OCI-M2 (cell line): ENCODE data around the gene RAB3C.

Experiments used
- DNase-seq: peaks from one replicate; lab custom pipeline; 2025; ENCODE audit not compliant: unreplicated experiment; lab: John Stamatoyannopoulos, UW

The RAB3C gene

GRCh38 chr5:58765058-58765457 is 182.2 kb downstream of the RAB3C start:
- DNase-seq = no peak

GRCh38 chr5:58767104-58767503 is 184.2 kb downstream of the RAB3C start:
- no peak for DNase-seq

- DNase-seq = no peak
Observed at GRCh38 chr5:58770136-58770535, 187.3 kb downstream of the RAB3C start.

GRCh38 chr5:58771796-58772195 is 188.9 kb downstream of the RAB3C start:
- DNase-seq = no peak

- no peak for DNase-seq
Observed at GRCh38 chr5:58773744-58774441, 191.0 kb downstream of the RAB3C start.

- no peak for DNase-seq
Observed at GRCh38 chr5:58774937-58775336, 192.1 kb downstream of the RAB3C start.

GRCh38 chr5:58775701-58776262 is 192.9 kb downstream of the RAB3C start:
- DNase-seq = no peak

GRCh38 chr5:58776559-58776958 is 193.7 kb downstream of the RAB3C start:
- DNase-seq = no peak

- DNase-seq = no peak
Observed at GRCh38 chr5:58778888-58779287, 196.0 kb downstream of the RAB3C start.

GRCh38 chr5:58786035-58786434 is 203.2 kb downstream of the RAB3C start:
- no peak for DNase-seq

GRCh38 chr5:58786711-58787303 is 203.9 kb downstream of the RAB3C start:
- DNase-seq = no peak

- no peak for DNase-seq
Observed at GRCh38 chr5:58787987-58788386, 205.1 kb downstream of the RAB3C start.

- DNase-seq = no peak
Observed at GRCh38 chr5:58793888-58794657, 211.2 kb downstream of the RAB3C start.

GRCh38 chr5:58794875-58795274 is 212.0 kb downstream of the RAB3C start:
- DNase-seq = no peak

GRCh38 chr5:58795327-58795726 is 212.5 kb downstream of the RAB3C start:
- no peak for DNase-seq

GRCh38 chr5:58797021-58797420 is 214.1 kb downstream of the RAB3C start:
- no peak for DNase-seq

- DNase-seq = no peak
Observed at GRCh38 chr5:58800356-58800755, 217.5 kb downstream of the RAB3C start.

- DNase-seq = no peak
Observed at GRCh38 chr5:58800861-58801540, 218.1 kb downstream of the RAB3C start.

GRCh38 chr5:58803056-58803455 is 220.2 kb downstream of the RAB3C start:
- no peak for DNase-seq

GRCh38 chr5:58804291-58804690 is 221.4 kb downstream of the RAB3C start:
- no peak for DNase-seq

GRCh38 chr5:58810086-58810485 is 227.2 kb downstream of the RAB3C start:
- DNase-seq = no peak
